Caco-2 (cell line): ENCODE measurements around the gene RPL28. TPM values are rescaled to one million over a fixed set of nuclear protein-coding genes. Genes with fewer than 3 reads are reported as not detected.

Experiments used
- BruUV-seq: library from RNA; stranded (reverse); fragments of 400-500 nt; replicated peaks from 2 replicates; lab custom pipeline; 2021; lab: Mats Ljungman, UMichigan
- CTCF ChIA-PET: fragments of 300-600 bp; sonication (Branson Sonifier 250); formaldehyde crosslinking; loops from one replicate; lab custom pipeline; 2022; ENCODE audit warnings: antibody characterized with exemption; lab: Charles Lee
- POLR2A ChIA-PET: fragments of 300-600 bp; sonication (Branson Sonifier 250); formaldehyde crosslinking; loops from one replicate; lab custom pipeline; 2022; ENCODE audit warnings: antibody characterized with exemption; lab: Charles Lee
- DNase-seq, 2 experiments: peaks; one replicate each; pipeline versions ENCODE4 v3.0.0 to v3.0.0-alpha.2; 2020 to 2022
- H3K27me3 ChIP-seq: replicated peaks from 2 replicates; pipeline ENCODE4 v1.6.0; 2011; ENCODE audit warnings: low read length; ENCODE audit not compliant: control insufficient read depth, insufficient read depth
- H3K36me3 ChIP-seq: 2 replicates; pipeline ENCODE4 v1.5.1; 2011; ENCODE audit warnings: low read length; ENCODE audit not compliant: control insufficient read depth, insufficient read depth
- H3K4me1 ChIP-seq: fragments of 250-450 bp; sonication (Bioruptor Pico); 2 replicates; pipeline ENCODE4 v1.5.1; 2020; ENCODE audit warnings: mild to moderate bottlenecking
- H3K4me3 ChIP-seq: 2 replicates; pipeline ENCODE4 v1.5.1; 2011; ENCODE audit warnings: low read depth, mild to moderate bottlenecking, control low read depth, low read length
- H3K9me3 ChIP-seq: fragments of 250-450 bp; sonication (Bioruptor Pico); 2 replicates; pipeline ENCODE4 v1.5.1; 2020; ENCODE audit warnings: mild to moderate bottlenecking, moderate library complexity
- H3K27ac Mint-ChIP-seq: one replicate; pipeline ENCODE4 v1.8.0; 2022; ENCODE audit warnings: mixed read lengths; ENCODE audit not compliant: unreplicated experiment
- H3K27me3 Mint-ChIP-seq: one replicate; pipeline ENCODE4 v1.8.0; 2022; ENCODE audit warnings: mixed read lengths; ENCODE audit not compliant: insufficient read depth, unreplicated experiment
- H3K36me3 Mint-ChIP-seq: one replicate; pipeline ENCODE4 v1.8.0; 2022; ENCODE audit warnings: mild to moderate bottlenecking, mixed read lengths; ENCODE audit not compliant: insufficient read depth, unreplicated experiment
- H3K4me1 Mint-ChIP-seq: one replicate; pipeline ENCODE4 v1.8.0; 2022; ENCODE audit warnings: low read depth, mixed read lengths; ENCODE audit not compliant: unreplicated experiment
- H3K4me3 Mint-ChIP-seq: one replicate; pipeline ENCODE4 v1.8.0; 2022; ENCODE audit warnings: mild to moderate bottlenecking, moderate library complexity, mixed read lengths; ENCODE audit not compliant: unreplicated experiment
- H3K9me3 Mint-ChIP-seq: one replicate; pipeline ENCODE4 v1.8.0; 2022; ENCODE audit warnings: mixed read lengths; ENCODE audit not compliant: unreplicated experiment
- intact Hi-C: fragments of 100-400 bp; cut with micrococcal nuclease; formaldehyde crosslinking; loops from one replicate; pipeline ENCODE4 v1.10.0; 2022; ENCODE audit not compliant: unreplicated experiment
- total RNA-seq: library from RNA; stranded (reverse); gene quantifications from 2 replicates; pipeline ENCODE4 v1.2.3, GENCODE V29; 2022
- TF ChIP-seq, protein P1 (sequence below), 2 experiments: fragments of 200-600 bp in 1 of 2; IDR thresholded peaks; 1 replicate in 1 of 2; 2 replicates in 1 of 2; pipeline versions ENCODE4 v1.5.1 to v1.8.0; 2011 to 2022; ENCODE audit warnings: antibody characterized with exemption in 1 of 2, control low read depth in 1 of 2, inconsistent platforms in 1 of 2, low read depth in 1 of 2, low read length in 1 of 2, mild to moderate bottlenecking in 1 of 2, moderate library complexity in 1 of 2; ENCODE audit not compliant: insufficient read depth in 1 of 2, severe bottlenecking in 1 of 2, unreplicated experiment in 1 of 2

RPL28 gene
- total RNA-seq, 1 experiment from 2014 or later, result 2,048 TPM

DNA sequence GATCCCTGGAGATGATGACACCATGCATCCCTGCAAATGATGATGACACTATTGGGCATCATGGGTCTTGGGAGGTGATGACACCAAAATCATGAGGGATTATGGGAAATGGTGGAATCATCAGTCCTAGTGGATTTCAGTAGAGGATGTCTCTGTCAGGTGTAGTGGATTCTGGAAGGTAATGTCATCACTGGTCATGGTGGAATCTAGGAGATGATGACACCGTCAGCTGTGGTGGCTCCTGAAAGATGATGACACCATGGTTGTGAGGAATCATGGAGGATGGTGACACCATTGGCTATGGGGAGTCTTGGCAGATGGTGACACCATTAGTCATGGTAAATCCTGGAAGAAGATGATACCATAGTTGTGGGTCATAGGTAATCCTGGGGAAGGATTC, 45.5 kb downstream of the RPL28 start:
- Histone ChIP-seq H3K4me1 (no peaks in the 10 kb centered on the region), H3K36me3 (no peaks in the 10 kb centered on the region), H3K4me3 (no peak overlapping the region), H3K9me3 (no peaks in the 10 kb centered on the region), H3K27me3 (no peaks in the 10 kb centered on the region)
- DNase-seq, result no peak
- TF ChIP-seq, protein P1, sequence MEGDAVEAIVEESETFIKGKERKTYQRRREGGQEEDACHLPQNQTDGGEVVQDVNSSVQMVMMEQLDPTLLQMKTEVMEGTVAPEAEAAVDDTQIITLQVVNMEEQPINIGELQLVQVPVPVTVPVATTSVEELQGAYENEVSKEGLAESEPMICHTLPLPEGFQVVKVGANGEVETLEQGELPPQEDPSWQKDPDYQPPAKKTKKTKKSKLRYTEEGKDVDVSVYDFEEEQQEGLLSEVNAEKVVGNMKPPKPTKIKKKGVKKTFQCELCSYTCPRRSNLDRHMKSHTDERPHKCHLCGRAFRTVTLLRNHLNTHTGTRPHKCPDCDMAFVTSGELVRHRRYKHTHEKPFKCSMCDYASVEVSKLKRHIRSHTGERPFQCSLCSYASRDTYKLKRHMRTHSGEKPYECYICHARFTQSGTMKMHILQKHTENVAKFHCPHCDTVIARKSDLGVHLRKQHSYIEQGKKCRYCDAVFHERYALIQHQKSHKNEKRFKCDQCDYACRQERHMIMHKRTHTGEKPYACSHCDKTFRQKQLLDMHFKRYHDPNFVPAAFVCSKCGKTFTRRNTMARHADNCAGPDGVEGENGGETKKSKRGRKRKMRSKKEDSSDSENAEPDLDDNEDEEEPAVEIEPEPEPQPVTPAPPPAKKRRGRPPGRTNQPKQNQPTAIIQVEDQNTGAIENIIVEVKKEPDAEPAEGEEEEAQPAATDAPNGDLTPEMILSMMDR (IDR thresholded peaks at IDR 0.05; ENCODE audit: insufficient read depth in 1 of 2, low read depth in 1 of 2, low read length in 1 of 2, severe bottlenecking in 1 of 2, unreplicated experiment in 1 of 2), result no peak
- Mint-ChIP-seq H3K9me3 (no peaks in the 10 kb centered on the region), H3K27ac (no peak overlapping the region), H3K4me3 (no peak overlapping the region), H3K36me3 (no peaks in the 10 kb centered on the region), H3K4me1 (no peaks in the 10 kb centered on the region), H3K27me3 (peaks cover 3% of the 10 kb centered on the region)
- POLR2A ChIA-PET, result no interaction called here
- intact Hi-C loops, result no loop called here
- CTCF ChIA-PET, result no interaction called here
- BruUV-seq, result no TSS peak

DNA sequence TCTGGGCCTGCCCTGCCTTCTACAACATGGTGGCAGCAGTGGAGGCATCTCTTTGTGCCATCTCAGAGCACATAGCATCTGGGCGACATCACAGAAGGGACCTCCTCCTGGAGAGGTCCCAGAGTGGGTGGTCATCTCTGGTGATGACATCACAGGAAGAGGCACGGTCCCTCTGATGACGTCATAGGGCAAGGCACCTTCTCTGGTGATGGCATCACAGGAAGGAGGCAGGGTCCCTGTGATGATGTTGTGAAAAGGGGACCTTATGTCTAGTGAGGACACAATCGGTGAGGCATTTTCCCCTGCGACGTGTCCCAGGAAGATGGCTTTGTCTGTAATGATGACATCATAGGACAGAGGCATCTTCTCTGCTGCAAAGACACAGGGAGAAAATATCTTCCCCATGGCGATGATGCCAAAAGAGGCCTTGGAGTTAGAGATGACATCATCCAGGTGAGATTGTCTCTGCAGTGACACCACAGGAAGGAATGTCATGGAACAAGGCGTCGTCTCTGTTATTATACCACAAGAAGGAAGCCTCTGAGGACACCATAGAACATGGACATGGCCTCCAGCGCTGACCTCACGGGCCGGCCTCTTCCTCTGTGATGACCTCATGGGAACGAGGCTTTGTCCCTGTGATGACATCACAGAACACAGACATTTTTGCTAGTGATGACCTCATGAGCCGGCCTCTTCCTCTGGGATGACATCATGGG, 46.7 kb downstream of the RPL28 start:
- Histone ChIP-seq H3K4me3 (no peak overlapping the region), H3K36me3 (no peaks in the 10 kb centered on the region), H3K27me3 (no peaks in the 10 kb centered on the region), H3K4me1 (no peaks in the 10 kb centered on the region), H3K9me3 (no peaks in the 10 kb centered on the region)
- Mint-ChIP-seq H3K4me1 (no peaks in the 10 kb centered on the region), H3K27me3 (peaks cover 4% of the 10 kb centered on the region), H3K27ac (no peak overlapping the region), H3K9me3 (no peaks in the 10 kb centered on the region), H3K36me3 (no peaks in the 10 kb centered on the region), H3K4me3 (no peak overlapping the region)
- intact Hi-C loops, result no loop called here
- DNase-seq, result no peak
- CTCF ChIA-PET, result no interaction called here
- BruUV-seq, result no TSS peak
- TF ChIP-seq, protein P1 (IDR thresholded peaks at IDR 0.05; ENCODE audit: insufficient read depth in 1 of 2, low read depth in 1 of 2, low read length in 1 of 2, severe bottlenecking in 1 of 2, unreplicated experiment in 1 of 2), result no peak
- POLR2A ChIA-PET, result no interaction called here

DNA sequence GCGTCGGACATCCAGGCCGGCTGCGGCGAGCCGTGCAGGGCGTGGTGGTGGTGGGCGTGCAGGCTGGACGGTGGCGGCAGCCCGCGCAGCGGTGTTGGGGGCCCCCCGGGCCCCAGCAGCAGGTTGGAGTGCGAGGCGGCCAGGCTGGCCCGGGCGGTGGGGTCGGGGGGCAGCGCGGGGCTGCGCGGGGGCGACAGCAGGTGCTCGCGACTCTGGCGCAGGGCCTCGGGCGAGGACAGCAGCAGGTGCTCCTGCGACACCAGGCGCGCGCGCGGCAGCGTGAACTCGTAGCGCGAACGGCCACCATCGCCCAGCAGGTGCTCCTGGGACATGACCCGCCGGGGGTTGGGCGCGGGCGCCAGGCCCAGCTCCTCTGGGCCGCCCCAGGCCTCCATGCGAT, 47.6 kb downstream of the RPL28 start:
- H3K27me3 Mint-ChIP-seq, result peaks cover 6% of the 10 kb centered on the region
- no peaks in the 10 kb centered on the region for H3K9me3 Mint-ChIP-seq
- CTCF ChIA-PET, result no interaction called here
- no peak for DNase-seq
- intact Hi-C loops, result no loop called here
- TF ChIP-seq, protein P1 (IDR thresholded peaks at IDR 0.05; ENCODE audit: insufficient read depth in 1 of 2, low read depth in 1 of 2, low read length in 1 of 2, severe bottlenecking in 1 of 2, unreplicated experiment in 1 of 2), result no peak
- no peaks in the 10 kb centered on the region for H3K4me1 ChIP-seq
- no TSS peak for BruUV-seq
- no peaks in the 10 kb centered on the region for H3K36me3 Mint-ChIP-seq
- H3K4me3 ChIP-seq, result no peak overlapping the region
- POLR2A ChIA-PET, result no interaction called here
- H3K4me3 Mint-ChIP-seq, result no peak overlapping the region
- no peaks in the 10 kb centered on the region for H3K4me1 Mint-ChIP-seq
- H3K27me3 ChIP-seq, result no peaks in the 10 kb centered on the region
- H3K9me3 ChIP-seq, result no peaks in the 10 kb centered on the region
- no peak overlapping the region for H3K27ac Mint-ChIP-seq
- H3K36me3 ChIP-seq, result no peaks in the 10 kb centered on the region
